8988T (cell line): Measurements from ENCODE around the gene B3GALT4.
A peak's percentile ranks its signal among the peaks of the same experiment; 100 is the strongest.
"Not testable (repeated sequence)": the region's sequence is repeated elsewhere in the genome, so short reads cannot be mapped to it uniquely, and the experiment has no call there.

Source experiments
- DNase-seq: peaks from one replicate; pipeline ENCODE4 v3.0.0; 2011

B3GALT4 gene

DNA sequence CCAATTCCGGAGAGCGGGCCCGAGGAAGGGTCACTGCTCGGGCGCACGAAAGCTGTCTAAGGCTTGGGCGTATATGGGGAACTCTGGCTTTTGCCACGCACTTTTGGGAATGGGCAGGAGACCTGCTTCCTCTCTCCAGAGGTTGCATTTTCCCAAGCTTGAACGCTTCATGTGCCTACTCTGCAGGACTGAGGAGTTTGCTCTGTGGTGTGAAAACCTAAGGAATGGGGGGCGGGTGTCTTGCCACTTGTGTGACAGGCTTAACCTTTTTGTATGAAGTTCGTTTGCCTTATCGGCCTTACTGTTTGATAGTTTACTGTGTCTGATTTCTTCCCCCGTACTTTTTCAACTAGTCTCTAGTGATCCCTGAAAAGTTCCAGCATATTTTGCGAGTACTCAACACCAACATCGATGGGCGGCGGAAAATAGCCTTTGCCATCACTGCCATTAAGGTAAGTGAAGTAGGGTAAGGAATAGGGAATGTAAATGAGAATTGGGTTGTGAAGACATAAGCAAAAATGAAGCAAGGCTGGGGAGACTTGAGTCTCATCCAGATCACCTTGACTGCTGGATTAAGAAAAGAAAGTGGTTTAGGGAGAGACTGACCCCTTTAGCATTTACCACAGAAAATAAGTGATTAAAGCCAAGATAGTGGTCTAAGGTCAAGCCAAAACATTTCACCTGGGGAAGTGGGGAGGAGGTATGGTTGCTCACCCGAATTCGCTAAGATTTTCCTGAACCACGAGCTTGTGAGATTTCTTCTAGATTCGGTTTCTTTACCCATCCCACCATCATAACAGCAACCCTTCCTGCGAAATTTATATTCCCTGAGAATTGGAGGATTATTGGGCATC lies 4.4 kb upstream of the B3GALT4 start:
- no peak for DNase-seq

DNA sequence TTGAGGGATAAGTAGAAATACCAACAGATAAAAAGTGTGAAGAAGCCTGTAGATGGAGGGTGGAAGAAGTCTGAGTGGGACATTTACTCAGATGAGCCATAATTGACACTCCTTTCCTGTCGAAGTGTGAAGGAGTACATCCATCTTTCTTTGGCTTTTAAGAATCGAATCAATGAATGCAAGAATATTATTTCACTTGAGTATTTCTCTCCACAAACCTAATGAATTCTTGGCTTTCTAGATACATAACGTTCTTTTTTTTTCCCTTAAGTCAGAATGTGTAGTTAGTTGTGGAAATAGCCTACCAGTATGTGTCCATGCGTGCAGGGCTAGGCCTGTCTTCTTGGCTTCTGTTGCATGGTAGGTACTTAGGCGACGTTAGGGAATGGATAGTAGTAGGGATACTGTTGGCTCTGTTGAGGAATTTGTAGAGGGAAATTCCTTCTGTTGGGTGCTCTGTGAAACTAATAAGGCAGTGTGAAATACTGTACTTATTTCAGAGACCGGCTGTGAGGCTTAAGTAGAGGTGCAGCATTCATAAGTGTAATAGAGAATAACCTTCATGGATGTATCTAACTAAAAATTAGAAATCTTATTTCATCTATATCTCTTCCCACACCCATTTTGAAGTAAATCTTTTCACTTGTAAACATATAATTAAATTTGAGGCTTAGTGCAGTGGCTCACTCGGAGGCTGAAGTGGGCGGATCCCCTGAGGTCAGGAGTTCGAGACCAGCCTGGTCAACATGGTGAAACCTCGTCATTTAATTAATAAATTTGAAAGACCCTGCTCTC lies 3.6 kb upstream of the B3GALT4 start:
- no peak for DNase-seq

DNA sequence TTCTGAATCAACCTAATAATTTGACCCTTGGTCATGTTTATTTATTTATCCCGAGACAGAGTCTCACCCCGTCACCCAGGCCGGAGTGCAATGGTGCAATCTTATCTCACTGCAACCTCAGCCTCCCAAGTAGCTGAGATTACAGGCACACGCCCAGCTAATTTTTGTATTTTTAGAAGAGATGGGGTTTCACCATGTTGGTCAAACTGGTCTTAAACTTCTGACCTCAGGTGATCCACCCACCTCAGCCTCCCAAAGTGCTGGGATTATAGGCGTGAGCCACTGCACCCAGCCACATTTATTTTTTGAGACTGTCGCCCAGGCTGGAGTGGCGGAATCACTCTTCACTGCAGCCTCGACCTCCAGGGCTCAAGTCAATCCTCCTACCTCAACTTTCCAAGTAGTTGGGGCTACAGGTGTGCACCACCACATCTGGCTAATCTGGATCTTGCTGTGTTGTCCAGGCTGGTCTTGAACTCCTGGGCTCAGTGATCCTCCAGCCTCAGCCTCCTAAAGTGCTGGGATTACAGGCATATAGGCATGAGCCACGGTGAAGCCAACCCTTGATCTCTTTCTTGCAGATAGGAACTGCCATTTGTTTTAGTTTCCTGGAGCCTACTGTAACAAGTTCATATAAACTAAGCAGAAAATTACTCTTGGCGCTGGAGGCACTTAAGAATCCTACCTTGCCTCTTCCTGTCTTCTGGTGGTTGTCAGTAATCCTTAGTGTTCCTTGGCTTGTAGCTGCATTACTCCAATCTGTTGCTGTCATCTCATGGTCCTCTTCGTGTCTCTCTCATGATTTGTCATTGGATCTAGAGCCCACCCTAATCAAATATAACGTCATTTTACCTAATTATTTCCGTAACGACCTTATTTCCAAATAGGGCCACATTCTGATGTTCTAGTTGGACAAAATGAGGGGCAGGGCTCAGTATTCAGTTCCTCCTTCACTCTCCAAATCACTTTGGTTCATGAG lies 2.7 kb upstream of the B3GALT4 start:
- DNase-seq, result no peak

DNA sequence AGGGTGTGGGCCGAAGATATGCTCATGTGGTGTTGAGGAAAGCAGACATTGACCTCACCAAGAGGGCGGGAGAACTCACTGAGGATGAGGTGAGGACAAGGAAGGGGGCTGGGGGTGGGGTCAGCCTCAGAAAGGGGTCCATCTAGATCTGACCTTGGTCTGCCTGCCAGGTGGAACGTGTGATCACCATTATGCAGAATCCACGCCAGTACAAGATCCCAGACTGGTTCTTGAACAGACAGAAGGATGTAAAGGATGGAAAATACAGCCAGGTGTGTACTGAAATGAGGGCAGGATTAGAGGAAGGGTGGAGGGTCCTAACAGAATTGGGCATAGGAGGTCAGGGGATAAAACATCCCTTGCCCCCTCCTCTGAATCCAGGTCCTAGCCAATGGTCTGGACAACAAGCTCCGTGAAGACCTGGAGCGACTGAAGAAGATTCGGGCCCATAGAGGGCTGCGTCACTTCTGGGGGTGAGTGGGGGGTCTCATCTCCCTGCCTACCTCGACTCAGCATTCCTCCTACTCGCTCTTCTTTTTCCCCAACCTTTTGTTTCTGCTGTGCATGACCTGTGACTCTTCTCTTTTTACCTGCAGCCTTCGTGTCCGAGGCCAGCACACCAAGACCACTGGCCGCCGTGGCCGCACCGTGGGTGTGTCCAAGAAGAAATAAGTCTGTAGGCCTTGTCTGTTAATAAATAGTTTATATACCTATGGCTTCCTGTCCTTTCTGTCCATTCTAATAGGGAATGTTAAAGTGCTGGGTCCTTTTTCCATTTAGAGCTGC lies 935 bp upstream of the B3GALT4 start:
- DNase-seq, result not testable (repeated sequence)

DNA sequence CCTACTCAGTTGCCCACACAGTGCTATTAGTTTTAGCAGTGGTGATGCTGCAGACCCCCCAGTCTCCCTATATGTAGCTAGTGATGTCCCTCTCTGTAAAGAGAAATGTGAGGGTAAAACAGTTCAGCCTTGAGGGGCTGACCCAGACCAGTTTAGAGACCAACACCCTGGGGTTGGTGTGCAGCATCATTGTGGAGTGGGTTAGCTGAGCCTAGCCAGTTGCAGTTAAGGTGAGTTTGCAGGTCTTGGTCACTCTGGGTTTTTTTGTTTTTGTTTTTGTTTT lies 401 bp upstream of the B3GALT4 start:
- no peak for DNase-seq

DNA sequence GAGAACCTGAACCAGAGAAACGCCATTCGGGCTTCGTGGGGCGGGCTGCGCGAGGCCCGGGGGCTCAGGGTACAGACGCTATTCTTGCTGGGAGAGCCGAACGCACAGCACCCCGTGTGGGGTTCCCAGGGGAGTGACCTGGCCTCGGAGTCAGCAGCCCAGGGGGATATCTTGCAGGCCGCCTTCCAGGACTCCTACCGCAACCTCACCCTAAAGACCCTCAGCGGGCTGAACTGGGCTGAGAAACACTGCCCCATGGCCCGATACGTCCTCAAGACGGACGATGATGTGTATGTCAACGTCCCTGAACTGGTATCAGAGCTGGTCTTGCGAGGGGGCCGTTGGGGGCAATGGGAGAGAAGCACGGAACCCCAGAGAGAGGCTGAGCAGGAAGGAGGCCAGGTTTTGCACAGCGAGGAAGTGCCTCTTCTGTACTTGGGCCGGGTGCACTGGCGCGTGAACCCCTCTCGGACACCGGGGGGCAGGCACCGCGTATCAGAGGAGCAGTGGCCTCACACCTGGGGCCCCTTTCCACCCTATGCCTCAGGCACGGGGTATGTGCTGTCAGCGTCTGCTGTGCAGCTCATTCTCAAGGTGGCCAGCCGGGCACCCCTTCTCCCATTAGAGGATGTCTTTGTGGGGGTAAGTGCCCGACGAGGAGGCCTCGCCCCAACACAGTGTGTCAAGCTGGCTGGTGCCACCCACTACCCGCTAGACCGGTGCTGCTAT lies 904 bp downstream of the B3GALT4 start:
- DNase-seq, result no peak

DNA sequence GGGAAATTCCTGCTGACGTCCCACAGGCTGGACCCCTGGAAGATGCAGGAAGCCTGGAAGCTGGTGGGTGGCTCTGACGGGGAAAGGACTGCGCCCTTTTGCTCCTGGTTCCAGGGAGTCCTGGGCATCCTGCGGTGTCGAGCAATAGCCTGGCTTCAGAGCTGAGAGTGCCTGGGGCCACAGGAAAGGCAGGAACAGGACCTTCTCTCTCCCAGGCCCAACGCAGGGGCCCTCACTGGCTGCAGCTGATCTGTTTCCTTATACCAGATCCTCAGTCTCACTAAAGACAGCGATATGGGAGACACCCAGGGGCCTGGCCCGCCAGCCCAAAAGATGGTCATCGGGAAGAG lies 1.4 kb downstream of the B3GALT4 start:
- DNase-seq, result no peak

DNA sequence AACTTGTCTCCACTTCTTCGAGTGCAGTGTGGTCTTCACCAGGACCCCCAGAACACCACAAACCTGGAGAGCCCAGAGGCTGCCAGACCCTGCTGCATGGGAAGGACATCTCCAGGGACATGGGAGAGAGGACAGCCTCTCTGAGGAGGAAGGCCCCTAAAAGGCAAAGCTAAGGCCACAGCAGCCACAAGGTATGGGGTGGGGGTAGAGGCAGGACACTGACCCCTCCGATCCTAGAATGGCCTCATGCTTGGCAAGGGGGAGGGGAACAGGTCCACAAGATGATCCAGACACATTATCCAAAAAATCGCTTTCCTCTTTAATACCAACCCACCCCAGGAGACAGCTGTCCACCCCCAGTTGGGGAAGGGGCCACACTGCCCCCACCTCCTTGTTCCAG lies 1.9 kb downstream of the B3GALT4 start:
- no peak for DNase-seq

DNA sequence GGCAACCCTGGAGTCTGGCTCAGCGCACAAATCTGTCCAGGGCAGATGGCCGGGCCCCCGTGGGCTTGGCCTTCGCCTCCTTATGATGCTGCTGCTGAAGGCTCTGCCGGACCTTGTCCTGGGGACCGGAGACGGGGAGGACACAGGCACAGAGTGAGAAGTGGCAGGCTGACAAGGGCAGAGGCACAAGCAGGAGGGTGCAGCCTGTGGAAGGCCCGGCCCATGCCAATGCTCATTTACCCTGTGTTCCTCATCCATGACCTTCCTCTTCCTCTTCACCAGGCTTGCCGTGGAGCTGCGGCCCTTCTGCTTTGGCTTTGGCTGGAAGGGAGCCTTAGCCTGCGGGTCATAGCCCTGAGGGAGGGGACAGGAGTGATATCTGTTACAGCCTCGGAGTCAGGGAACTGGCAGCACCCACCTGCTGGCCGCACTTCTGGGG lies 2.4 kb downstream of the B3GALT4 start:
- DNase-seq, result no peak

DNA sequence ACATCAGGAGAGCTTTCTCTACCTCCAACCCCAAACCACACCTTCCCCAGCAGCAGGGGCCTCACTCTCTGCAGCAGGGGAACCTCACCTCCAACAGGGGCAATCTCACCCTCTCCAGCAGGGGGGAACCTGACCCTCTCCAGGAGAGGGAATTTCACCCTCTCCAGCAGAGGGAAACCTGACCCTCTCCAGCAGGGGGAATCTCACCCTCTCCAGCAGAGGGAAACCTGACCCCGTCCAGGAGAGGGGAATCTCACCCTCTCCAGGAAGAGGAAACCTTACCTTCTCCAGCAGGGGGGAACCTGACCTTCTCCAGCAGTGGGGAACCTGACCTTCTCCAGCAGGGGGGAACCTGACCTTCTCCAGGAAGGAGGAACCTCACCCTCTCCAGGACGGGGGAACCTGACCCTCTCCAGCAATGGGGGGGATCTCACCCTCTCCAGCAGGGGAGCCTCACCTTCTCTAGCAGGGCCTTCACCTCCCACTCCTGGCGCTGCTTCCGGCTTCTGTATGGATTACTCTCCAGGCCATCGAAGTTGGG lies 3.1 kb downstream of the B3GALT4 start:
- peak; percentile 79 for DNase-seq

DNA sequence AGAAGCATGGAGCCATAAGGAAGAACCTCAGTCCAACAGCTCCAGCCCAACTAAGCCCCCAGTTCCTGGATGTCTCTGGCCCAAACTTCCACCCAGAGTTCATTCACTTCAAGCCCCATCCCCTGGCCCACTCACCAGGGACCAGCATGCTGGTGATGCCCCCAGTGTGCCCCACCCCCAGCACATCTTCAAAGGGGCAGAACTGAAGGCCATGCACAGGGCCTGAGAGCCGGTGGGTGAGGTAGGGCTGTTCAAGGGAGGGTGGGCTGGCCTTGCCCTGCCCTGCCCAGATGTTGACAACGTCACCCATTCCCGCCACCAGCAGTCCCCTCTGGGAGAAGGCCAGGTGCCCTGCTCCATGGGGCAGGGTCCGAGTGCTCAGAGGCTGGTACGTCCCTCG lies 3.6 kb downstream of the B3GALT4 start:
- DNase-seq, result no peak

DNA sequence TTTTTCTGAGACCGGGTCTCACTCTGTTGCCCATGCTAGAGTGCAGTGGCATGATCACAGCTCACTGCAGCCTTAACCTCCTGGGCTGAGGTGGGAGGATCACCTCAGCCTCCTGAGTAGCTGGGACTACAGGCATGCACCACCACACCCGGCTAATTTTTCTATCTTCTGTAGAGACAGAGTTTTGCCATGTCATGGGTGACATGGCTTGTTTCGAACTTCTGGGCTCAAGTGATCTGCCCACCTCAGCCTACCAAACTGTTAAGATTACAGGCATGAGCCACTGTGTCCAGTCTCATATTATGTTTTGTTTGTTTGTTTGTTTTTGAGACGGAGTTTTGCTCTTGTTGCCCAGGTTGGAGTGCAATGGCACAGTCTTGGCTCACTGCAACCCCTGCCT lies 8.3 kb downstream of the B3GALT4 start:
- DNase-seq, result not testable (repeated sequence)

DNA sequence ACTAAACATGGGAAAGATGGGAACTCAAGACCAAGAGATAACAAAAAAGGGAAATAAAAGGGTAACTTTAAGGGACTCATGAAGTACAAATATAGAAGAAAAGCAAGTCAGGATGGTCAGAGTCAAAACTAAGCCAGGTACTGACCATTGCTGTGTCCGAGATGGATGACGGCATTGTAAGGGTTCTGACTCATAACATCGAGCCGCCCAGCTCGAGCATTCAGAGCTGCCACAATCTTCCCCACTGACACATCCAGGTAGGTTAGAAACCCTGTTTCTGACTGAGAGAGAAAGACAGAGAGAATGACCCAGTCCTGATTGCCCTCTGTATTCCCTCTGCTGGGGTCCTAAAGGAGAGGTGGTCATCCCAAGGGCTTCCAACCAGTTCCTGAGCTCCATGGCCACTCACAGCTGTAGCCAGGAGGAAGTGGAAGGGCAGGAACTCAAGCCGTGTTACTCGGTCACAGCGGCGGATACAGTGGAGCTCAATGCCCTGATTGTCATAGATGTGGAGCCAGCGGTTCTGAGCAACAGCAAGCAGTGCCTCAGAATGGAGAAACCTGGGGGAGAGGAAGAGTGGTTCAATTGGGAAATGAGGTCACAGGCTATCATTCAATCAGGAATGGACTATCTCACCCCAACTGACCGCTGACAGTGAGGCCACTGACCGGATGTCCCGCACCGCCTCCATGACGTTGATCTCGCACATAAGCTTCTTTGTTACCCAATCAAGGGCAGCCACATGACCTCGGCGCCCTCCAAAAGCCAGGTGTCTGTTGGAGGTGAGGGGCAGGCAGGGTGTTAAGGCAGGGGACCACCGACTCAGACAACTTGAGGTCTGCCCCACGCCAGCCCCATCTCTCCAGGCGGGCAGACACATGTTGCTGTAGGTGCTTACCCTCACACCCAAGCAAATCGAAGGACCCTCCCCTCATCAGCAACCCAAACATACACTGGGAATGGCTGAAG lies 10.3 kb downstream of the B3GALT4 start:
- DNase-seq, result no peak

DNA sequence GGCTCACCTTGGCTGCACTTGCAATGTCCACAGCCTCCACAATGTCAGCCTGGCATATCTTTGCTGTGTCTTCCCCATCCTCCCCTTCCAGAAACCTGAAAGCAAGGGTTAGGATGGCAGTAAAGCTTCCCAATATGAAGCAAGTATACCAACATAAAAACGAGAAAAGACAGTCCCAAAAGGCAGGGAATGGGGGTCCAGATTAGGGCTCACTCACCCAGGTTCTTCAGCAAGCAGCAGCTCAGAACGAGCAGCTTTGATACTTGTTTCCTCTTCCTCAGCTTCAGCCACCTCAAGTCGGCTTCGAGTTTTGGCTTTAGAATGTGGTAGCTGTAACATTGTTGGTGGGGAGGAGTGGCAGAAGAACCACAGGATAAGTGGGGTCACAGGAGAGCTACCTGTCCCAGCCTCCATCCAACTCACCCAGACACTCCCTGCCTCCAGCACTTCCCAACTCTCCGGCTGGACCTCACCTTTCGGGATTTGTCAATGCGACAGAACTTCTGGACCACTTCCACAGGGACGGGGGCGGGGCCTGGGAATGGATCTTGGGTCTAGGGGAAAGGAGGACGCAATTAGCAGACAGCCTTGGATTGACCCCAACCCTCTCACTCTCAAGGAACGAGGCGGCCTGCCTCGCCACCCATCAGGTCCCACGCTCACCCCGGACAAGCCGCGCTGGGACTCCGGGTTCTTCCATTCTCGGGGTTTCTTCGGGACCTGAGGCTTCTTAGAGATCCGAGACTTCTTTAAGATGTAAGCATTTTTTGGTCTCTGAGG lies 11.4 kb downstream of the B3GALT4 start:
- DNase-seq, result no peak

DNA sequence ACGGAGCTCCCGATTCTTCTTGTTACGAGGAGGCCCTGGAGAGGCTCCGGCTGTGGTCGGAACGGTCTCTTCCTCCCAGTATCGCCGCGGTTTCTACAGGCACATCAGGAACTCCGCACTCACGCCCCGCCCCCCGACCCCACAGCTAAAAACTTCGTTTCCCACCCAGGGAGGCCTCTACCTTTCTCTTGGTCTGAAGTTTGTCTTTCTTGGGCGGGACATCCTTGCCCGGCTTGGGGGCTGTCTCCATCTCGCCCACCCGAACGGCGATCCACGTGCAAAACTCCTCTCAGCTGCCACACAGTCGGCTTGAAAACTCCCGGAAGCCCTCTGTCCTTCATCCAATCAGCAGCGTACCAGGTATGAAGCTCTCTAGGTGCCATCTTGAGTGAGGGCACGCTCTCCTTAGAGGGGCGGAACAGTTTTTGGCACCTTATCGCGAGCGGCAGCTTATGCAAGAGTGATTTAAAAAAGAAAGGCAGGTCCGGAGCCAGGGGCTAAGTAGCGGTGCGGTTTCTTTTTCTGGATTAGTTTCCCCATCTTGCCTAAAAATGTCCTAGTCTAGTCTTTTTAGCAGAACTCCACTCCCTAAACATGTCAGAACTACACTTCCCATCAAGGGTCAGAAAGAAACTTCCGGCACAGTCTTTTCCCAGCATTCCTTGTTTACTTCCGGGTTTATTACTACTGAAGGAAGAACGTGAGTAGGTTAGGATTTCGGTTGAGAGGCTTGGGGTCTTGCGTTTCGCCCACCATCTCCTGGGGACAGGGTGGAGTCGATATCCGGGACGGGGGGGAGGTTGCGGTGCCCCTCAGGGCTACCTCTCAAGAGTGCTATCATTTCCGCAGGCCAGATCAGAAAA lies 12.2 kb downstream of the B3GALT4 start, which contains the start of the genes PFDN6 and WDR46:
Gene PFDN6, plus strand, starts transcription at position 681 of the 863 bp plus-strand sequence. CDS start 256 bp downstream, outside the sequence.
Gene WDR46, minus strand, starts transcription at position 319 of the 863 bp plus-strand sequence. Its CDS starts 69 bp downstream, at position 250.
- peak; percentile 77 for DNase-seq

DNA sequence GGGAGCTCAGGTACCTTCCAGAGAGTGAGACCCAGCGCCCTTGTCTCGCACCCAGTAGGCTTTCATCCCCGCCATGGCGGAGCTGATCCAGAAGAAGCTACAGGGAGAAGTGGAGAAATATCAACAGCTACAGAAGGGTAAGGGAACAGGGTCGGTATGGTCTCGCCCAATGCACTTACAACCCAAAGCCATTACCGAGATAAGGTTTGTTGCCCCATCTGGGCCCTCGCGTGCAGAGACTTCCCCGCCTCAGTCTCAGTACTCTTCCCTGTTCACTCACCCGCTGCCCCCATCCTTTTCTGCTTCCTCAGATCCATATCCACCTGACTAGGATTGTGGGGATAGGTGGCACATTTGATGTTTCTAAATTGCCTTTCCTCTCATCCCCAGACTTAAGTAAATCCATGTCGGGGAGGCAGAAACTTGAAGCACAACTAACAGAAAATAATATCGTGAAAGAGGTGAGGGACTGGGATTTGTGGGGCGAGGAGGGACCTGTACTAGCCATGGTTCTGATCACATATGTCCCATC lies 12.9 kb downstream of the B3GALT4 start:
- no peak for DNase-seq

DNA sequence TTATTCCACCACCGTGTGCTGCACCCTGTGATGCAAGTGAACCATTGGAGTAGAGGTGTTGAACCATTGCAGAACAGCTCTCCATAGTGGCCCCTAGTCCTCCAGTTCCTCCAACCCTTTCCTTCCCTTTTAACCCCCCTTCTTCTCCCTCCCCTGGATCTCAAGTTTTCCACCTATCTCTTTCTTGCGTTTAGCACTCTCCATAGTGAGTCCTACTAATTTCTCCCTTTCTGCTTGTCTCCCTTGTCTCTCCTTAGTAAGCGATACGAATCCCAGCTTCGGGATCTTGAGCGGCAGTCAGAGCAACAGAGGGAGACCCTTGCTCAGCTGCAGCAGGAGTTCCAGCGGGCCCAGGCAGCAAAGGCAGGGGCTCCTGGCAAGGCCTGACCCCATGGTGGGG lies 13.5 kb downstream of the B3GALT4 start:
- DNase-seq, result no peak
